Erythroblast (primary cell): ENCODE results near the gene MAPK8.

Experiments used
- GATA1 ChIP-seq: IDR thresholded peaks from 2 replicates; pipeline ENCODE4 v1.6.1; 2011; ENCODE audit warnings: low read depth, mild to moderate bottlenecking, control low read depth, low read length, moderate library complexity
- POLR2A ChIP-seq: IDR thresholded peaks from 2 replicates; pipeline ENCODE4 v1.6.1; 2011; ENCODE audit warnings: mild to moderate bottlenecking, low read length

DNA sequence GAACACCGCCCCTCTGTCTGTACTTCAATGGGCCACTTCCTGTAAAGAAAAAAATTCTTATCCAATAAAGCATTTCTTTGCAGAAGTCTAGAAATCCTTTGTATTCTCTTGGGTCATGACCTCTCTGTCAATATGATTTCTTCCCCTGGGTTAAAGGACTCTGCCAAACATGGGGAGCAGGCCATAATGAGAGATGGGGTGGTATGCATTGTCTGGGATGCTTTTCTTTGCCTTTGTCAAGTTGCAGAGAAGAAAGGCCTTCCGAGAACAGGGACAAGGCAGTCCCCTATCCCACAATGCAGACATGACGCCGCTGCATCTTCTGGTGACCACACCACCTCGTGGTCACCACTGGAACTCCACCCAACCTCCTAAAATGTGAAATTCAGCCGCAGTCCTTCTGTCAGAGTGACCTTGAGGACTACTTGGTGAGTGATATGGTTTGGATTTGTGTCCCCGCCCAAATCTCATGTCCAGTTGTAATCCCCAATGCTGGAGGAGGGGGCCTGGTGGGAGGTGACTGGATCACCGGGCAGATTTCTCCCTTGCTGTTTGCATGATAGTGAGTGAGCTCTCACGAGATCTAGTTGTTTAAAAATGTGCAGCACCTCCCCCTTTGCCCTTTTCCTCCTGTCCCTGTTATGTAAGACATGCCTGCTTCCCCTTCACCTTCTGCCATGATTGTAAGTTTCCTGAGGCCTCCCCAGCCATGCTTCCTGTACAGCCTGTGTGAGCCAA, 16.8 kb upstream of the MAPK8 start:
- TF ChIP-seq POLR2A, result no peak
- no peak for TF ChIP-seq GATA1
